ENCODE measurements around the gene GFER. TPM values are rescaled to one million over a fixed set of nuclear protein-coding genes. Genes with fewer than 3 reads are reported as not detected.
A peak's percentile ranks its signal among the peaks of the same experiment; 100 is the strongest.

GFER gene
- total and polyA plus RNA-seq, 11 donors = 18.0 to 51.1 (median 23.8) TPM

DNA sequence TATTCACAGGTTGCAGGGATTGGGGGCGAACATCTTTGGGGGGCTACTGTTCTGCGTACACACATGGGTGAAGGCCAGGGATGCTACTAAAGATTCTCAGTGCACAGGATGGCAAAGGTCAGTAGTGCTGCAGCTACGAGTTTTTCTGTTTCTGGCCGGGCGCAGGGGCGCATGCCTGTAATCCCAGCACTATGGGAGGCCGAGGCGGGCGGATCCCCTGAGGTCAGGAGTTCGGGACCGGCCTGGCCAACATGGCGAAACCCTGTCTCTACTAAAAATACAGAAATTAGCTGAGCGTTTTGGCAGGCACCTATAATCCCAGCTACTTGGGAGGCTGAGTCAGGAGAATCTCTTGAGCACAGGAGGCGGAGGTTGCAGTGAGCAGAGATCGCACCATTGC is 29.5 kb downstream of the GFER start:
- TF ChIP-seq, protein P1, sequence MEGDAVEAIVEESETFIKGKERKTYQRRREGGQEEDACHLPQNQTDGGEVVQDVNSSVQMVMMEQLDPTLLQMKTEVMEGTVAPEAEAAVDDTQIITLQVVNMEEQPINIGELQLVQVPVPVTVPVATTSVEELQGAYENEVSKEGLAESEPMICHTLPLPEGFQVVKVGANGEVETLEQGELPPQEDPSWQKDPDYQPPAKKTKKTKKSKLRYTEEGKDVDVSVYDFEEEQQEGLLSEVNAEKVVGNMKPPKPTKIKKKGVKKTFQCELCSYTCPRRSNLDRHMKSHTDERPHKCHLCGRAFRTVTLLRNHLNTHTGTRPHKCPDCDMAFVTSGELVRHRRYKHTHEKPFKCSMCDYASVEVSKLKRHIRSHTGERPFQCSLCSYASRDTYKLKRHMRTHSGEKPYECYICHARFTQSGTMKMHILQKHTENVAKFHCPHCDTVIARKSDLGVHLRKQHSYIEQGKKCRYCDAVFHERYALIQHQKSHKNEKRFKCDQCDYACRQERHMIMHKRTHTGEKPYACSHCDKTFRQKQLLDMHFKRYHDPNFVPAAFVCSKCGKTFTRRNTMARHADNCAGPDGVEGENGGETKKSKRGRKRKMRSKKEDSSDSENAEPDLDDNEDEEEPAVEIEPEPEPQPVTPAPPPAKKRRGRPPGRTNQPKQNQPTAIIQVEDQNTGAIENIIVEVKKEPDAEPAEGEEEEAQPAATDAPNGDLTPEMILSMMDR (IDR thresholded peaks at IDR 0.05) = no peak
- TF ChIP-seq POLR2A (IDR thresholded peaks at IDR 0.05) = no peak
- ATAC-seq (no peak), DNase-seq (no peak)
- Histone ChIP-seq H3K4me1 (peaks cover 6 to 17% (median 13%) of the 10 kb centered on the region in 12 donors), H3K4me3 (no peak overlapping the region), H3K9me3 (no peaks in the 10 kb centered on the region), H3K27ac (no peak overlapping the region), H3K27me3 (peaks cover 0 to 7% (median 0%) of the 10 kb centered on the region in 9 donors), H3K36me3 (no peaks in the 10 kb centered on the region)
- WGBS, 4 donors = 90 to 94% (median 91%) methylated on average over 15 of the region's 15 CpGs
- intact Hi-C loops (cut with DNase I) = loop anchor here in 1 of 10 donors (5.0 kb wide), 1 partner anchor 139 kb away; no protein-coding TSS in a partner anchor

DNA sequence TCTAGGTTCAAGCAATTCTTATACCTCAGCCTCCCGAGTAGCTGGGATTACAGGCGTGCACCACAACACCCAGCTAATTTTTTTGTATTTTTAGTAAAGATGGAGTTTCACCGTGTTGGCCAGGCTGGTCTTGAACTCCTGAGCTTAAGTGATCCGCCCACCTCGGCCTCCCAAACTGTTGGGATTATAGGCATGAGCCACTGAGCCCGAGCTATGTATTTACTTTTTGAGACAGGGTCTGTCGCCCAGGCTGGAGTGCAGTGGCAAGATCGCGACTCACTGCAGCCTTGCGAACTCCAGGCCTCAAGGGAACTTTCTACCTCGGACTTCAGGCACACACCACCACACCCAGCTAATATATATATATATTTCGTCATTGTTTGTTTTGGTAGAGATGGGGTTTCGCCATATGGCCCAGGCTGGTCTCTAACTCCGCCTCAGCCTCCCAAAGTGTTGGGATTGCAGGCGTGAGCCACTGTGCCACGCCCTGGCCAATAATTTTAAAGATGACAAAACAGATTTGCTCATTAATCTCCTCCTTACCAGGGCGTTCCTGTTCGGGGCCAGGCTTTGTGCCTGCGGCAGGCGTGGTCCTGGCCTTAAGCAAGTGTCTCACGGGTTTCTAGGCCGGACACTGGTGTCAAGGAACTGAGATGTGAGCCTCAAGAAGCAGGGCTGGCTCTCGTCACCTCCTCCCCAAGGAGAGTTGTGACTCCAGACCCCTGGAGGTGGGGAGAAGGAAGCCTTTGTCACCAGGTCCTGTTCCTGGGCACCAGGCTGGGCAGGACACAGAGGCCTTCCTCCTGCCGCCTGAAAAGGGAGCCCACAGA is 31.3 kb downstream of the GFER start:
- Histone ChIP-seq H3K36me3 (no peaks in the 10 kb centered on the region), H3K4me1 (peaks cover under 1 to 15% (median 9%) of the 10 kb centered on the region in 12 donors), H3K9me3 (no peaks in the 10 kb centered on the region), H3K4me3 (no peak overlapping the region), H3K27me3 (peaks cover 5 to 25% (median 15%) of the 10 kb centered on the region in 9 donors), H3K27ac (no peak overlapping the region)
- ATAC-seq (peak in 1 of 4 donors; percentile 11), DNase-seq (no peak)
- TF ChIP-seq, protein P1 (IDR thresholded peaks at IDR 0.05) = no peak
- no peak for TF ChIP-seq POLR2A (IDR thresholded peaks at IDR 0.05)
- intact Hi-C loops (cut with DNase I) = loop anchor here in 1 of 10 donors (5.0 kb wide), 1 partner anchor 37 kb away; no protein-coding TSS in a partner anchor
- 90 to 92% (median 91%) methylated on average over 24 of the region's 24 CpGs for WGBS, 4 donors

DNA sequence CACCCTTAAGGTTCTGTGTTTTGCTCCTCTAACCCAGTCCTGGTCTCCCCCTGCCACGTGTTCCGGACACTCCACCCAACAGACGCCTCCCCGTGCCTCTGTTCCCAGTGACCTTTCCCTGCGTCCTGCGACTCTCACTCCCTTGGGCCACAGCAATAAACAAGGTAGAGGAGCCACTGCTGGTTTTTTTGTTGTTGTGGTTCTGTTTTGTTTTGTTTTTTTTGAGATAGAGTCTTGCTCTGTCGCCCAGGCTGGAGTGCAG is 31.9 kb downstream of the GFER start:
- ATAC-seq (no peak), DNase-seq (no peak)
- Histone ChIP-seq H3K4me3 (no peak overlapping the region), H3K36me3 (no peaks in the 10 kb centered on the region), H3K9me3 (no peaks in the 10 kb centered on the region), H3K27me3 (peaks cover 10 to 30% (median 20%) of the 10 kb centered on the region in 9 donors), H3K27ac (no peak overlapping the region), H3K4me1 (peaks cover 0 to 15% (median 10%) of the 10 kb centered on the region in 12 donors)
- 81 to 87% (median 83%) methylated on average over 7 of the region's 7 CpGs for WGBS, 4 donors
- TF ChIP-seq, protein P1 (IDR thresholded peaks at IDR 0.05) = no peak
- no peak for TF ChIP-seq POLR2A (IDR thresholded peaks at IDR 0.05)
- intact Hi-C loops (cut with DNase I) = loop anchor here in 1 of 10 donors (5.0 kb wide), 1 partner anchor 36 kb away; no protein-coding TSS in a partner anchor

DNA sequence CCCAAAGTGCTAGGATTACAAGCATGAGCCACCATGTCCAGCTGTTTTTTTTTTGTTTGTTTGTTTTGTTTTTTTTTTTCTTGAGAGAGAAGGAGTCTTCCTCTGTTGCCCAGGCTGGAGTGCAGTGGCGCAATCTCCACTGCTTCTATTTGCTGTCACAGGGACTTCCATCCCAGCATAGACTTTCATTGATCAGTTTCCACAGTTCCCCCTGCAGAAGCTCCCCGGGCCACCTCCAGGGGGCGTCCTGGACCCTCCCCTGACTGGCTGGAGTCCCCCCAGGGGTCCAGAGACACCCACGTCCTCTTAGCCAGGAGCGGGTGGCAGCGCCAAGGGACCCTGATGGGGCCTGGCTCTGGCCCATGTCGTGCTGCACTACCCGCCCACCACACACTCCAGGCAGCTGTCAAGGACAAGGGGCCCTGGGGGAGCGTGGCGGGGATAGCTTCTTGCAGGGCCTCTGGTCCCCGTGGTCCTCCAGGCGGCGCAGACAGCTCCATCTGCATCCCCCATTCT is 32.5 kb downstream of the GFER start:
- TF ChIP-seq, protein P1 (IDR thresholded peaks at IDR 0.05) = peak; percentile 6 to 47 (median 26)
- TF ChIP-seq POLR2A (IDR thresholded peaks at IDR 0.05) = no peak
- no peaks in the 10 kb centered on the region for H3K36me3 ChIP-seq
- no peak overlapping the region for H3K4me3 ChIP-seq
- intact Hi-C loops (cut with DNase I) = loop anchor here in 1 of 10 donors (5.0 kb wide), 1 partner anchor 36 kb away; no protein-coding TSS in a partner anchor
- DNase-seq (no peak), ATAC-seq (no peak)
- 28 to 32% (median 31%) methylated on average over 8 to 13 of the region's 13 CpGs for WGBS, 4 donors
- H3K27me3 ChIP-seq = peaks cover 10 to 36% (median 26%) of the 10 kb centered on the region in 9 donors
- no peak overlapping the region for H3K27ac ChIP-seq
- peaks cover 0 to 15% (median 10%) of the 10 kb centered on the region in 12 donors for H3K4me1 ChIP-seq
- H3K9me3 ChIP-seq = no peaks in the 10 kb centered on the region
